Measurements from ENCODE around the gene GDF2.

The GDF2 gene

DNA sequence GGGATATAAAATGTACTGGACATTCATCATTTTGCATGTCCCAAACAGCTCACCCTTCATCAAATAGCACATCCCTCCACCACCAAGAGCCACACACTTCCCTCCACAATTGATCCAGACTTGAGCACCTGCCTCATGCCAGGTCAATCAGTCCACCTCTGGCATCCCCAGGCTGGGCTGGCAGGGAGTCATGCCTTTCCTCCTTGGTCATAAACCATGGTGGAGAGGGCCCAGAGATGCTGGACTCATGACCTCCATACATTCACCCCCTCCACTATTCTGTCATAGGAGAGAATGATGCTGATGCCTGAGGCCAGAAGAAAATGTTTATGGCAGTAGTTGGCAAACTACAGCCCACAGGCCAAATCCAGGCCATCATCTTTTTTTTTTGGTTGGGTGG, 38.4 kb upstream of the GDF2 start:
- DNase-seq, result no peak
- no peak overlapping the region for H3K27ac ChIP-seq
- TF ChIP-seq CTCF (IDR thresholded peaks at IDR 0.05), result no peak
- H3K4me3 ChIP-seq, result no peak overlapping the region
- H3K27me3 ChIP-seq, result no peaks in the 10 kb centered on the region
- H3K9me3 ChIP-seq, result no peaks in the 10 kb centered on the region
- intact Hi-C loops (cut with DNase I; ENCODE audit: low total_unique reads), result no loop called here
- H3K36me3 ChIP-seq, result no peaks in the 10 kb centered on the region
- H3K4me1 ChIP-seq, result peaks cover 0 to 4% (median 0%) of the 10 kb centered on the region in 4 donors

DNA sequence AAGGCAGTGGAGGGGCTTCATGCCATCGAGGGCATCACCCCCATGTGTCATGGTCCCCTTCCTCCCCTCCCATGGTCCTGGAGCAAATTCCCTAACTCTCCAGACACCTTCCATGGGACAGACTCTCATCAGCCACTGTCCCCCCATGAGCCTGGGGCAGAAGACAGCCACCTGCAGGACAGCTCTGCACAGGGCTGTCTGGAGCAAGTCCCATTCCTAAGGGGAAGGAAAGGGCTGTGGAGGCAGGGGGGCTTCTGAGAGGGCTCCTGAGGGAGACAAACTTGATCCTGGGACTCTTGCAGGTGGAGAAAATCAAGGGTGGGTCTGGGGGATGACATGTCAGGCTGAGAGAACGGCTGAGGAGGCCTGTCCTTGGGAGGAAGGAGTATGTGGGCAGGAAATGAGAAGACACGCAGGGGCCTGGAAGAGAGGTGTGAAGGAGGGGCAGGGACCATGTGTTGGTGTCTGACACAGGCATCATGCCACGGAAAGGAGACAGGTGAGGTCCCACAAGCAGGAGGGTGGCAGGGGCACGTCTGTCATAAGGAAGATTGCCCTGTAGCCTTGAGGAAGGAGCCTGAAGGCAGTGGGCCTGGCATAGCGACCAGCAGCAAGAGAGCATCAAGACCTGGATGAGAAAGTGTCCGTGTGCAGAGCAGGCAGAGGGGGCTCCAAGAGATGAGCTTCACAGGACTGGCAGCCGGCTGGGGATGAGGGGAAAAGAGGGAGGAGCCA, 36.7 kb upstream of the GDF2 start:
- no peaks in the 10 kb centered on the region for H3K27me3 ChIP-seq
- H3K9me3 ChIP-seq, result no peaks in the 10 kb centered on the region
- no peaks in the 10 kb centered on the region for H3K36me3 ChIP-seq
- no peak for TF ChIP-seq CTCF (IDR thresholded peaks at IDR 0.05)
- intact Hi-C loops (cut with DNase I; ENCODE audit: low total_unique reads), result no loop called here
- H3K27ac ChIP-seq, result no peak overlapping the region
- H3K4me1 ChIP-seq, result peaks cover 0 to 4% (median 0%) of the 10 kb centered on the region in 4 donors
- H3K4me3 ChIP-seq, result no peak overlapping the region
- no peak for DNase-seq

- peaks cover 0 to 4% (median 0%) of the 10 kb centered on the region in 4 donors for H3K4me1 ChIP-seq
- no peaks in the 10 kb centered on the region for H3K9me3 ChIP-seq
- TF ChIP-seq CTCF (IDR thresholded peaks at IDR 0.05), result no peak
- peak in 1 of 2 donors; percentile 51 for DNase-seq
- no peak overlapping the region for H3K27ac ChIP-seq
- H3K4me3 ChIP-seq, result no peak overlapping the region
- no peaks in the 10 kb centered on the region for H3K27me3 ChIP-seq
- H3K36me3 ChIP-seq, result no peaks in the 10 kb centered on the region
- intact Hi-C loops (cut with DNase I; ENCODE audit: low total_unique reads), result no loop called here
Observed at GRCh38 chr10:47286116-47286505, 36.1 kb upstream of the GDF2 start.

DNA sequence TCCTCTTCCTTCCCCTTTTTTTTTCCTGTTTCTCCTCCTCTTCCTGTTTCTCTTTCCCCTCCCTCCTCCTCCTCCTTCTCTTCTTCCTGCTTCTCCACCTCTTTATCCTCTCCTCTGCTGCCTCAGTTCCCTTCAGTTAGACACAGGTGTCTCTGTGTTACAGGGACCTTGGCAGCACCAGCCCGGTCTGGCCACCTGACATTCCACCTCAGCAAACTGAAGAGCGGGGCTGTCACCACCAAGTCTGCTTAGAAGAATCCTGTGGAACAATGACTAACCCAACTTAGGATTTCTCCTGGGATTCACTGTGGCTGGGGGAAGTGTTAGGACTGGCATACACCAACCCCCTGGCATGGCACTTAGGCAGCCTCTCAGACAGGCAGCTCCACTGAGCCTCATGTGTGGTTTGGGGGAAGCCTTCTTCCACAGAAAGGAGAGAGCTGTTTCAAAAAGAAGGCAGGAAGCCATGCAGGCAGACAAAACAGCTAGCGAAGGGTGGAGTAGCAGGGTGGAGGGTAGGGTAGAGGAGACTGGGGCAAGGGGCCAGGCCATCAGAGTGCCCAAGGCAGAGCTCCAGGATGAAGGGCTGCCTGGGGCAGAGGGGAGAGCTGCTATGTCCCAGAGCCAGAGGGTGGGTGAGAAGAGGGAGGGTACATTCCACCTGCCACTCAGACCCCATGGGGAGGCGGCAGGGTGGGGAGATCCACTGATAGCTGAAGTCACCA, 35.5 kb upstream of the GDF2 start:
- no peak for DNase-seq
- H3K4me3 ChIP-seq, result no peak overlapping the region
- H3K27ac ChIP-seq, result no peak overlapping the region
- peaks cover 0 to 4% (median 0%) of the 10 kb centered on the region in 4 donors for H3K4me1 ChIP-seq
- intact Hi-C loops (cut with DNase I; ENCODE audit: low total_unique reads), result no loop called here
- TF ChIP-seq CTCF (IDR thresholded peaks at IDR 0.05), result no peak
- no peaks in the 10 kb centered on the region for H3K36me3 ChIP-seq
- H3K9me3 ChIP-seq, result no peaks in the 10 kb centered on the region
- no peaks in the 10 kb centered on the region for H3K27me3 ChIP-seq

DNA sequence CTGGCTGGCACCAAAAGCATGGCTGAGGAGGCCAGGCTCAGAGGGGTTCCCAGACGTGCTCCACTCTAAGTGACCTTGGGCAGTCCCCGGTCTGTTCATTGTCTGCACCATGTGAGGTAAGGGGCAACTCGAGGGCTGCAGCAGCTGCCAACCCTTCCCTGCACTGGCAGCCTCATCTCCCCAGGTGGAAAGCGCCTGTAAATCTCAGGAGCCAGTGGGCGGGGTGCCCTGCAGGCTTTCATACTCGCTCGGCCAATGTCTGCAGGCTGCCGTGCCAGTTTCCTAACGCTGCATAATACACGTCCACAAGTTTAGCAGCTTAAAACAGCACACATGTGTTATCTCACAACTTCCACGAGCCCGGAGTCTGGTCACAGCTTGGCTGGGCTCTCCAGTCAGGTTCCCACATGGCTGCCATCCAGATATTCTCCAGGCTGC, 34.9 kb upstream of the GDF2 start:
- intact Hi-C loops (cut with DNase I; ENCODE audit: low total_unique reads), result no loop called here
- Histone ChIP-seq H3K4me1 (peaks cover 0 to 4% (median 0%) of the 10 kb centered on the region in 4 donors), H3K27ac (no peak overlapping the region), H3K4me3 (no peak overlapping the region), H3K9me3 (no peaks in the 10 kb centered on the region), H3K36me3 (no peaks in the 10 kb centered on the region), H3K27me3 (no peaks in the 10 kb centered on the region)
- DNase-seq, result peak in 1 of 2 donors; percentile 61
- no peak for TF ChIP-seq CTCF (IDR thresholded peaks at IDR 0.05)
